ENCODE results near the gene HPCAL4.

GRCh38 chr1:39726600-39726999 is 35.4 kb upstream of the HPCAL4 start:
- TF ChIP-seq CTCF (IDR thresholded peaks at IDR 0.05) (no peak), POLR2A (IDR thresholded peaks at IDR 0.05) (no peak)
